ENCODE results near the gene KLF12.

Gene KLF12

GRCh38 chr13:74102691-74103090 is 31.5 kb downstream of the KLF12 start:
- DNase-seq: no peak

- DNase-seq: no peak
Measured at GRCh38 chr13:74101436-74101835, 32.8 kb downstream of the KLF12 start.

- no peak for DNase-seq
Measured at GRCh38 chr13:74098077-74098476, 36.1 kb downstream of the KLF12 start.

GRCh38 chr13:74097116-74097515 is 37.1 kb downstream of the KLF12 start:
- DNase-seq: no peak

- DNase-seq: no peak
Measured at GRCh38 chr13:74093691-74094090, 40.5 kb downstream of the KLF12 start.

- no peak for DNase-seq
Measured at GRCh38 chr13:74092711-74093110, 41.5 kb downstream of the KLF12 start.

- DNase-seq: peak; percentile 16
Measured at GRCh38 chr13:74090869-74091605, 43.2 kb downstream of the KLF12 start.

- DNase-seq: peak; percentile 3
Measured at GRCh38 chr13:74090397-74090796, 43.8 kb downstream of the KLF12 start.

- no peak for DNase-seq
Measured at GRCh38 chr13:74087357-74087756, 46.8 kb downstream of the KLF12 start.

Data from activated CD4-positive, alpha-beta T cell treated with anti-CD3 and anti-CD28 coated beads, Interleukin-2, amount 50 U/mL, for 16 hours (primary cell).